HG03159 (cell line): ENCODE measurements around the gene TGIF2.
"Not testable (repeated sequence)": the region's sequence is repeated elsewhere in the genome, so short reads cannot be mapped to it uniquely, and the experiment has no call there.

ENCODE experiments used
- ATAC-seq: cut with Tn5 transposase; IDR thresholded peaks from one replicate; pipeline ENCODE4 v1.9.1; 2021; ENCODE audit warnings: mild to moderate bottlenecking, moderate library complexity; ENCODE audit not compliant: unreplicated experiment

Gene TGIF2

GRCh38 chr20:36576081-36576445 is 2.7 kb downstream of the TGIF2 start:
- no peak for ATAC-seq

- no peak for ATAC-seq
These were observed 5.1 kb downstream of the TGIF2 start for GRCh38 chr20:36578356-36579041.

- no peak for ATAC-seq
These were observed 6.7 kb downstream of the TGIF2 start for GRCh38 chr20:36579996-36580545.

- no peak for ATAC-seq
These were observed 8.9 kb downstream of the TGIF2 start for GRCh38 chr20:36582322-36582721.

- ATAC-seq: no peak
These were observed 9.4 kb downstream of the TGIF2 start for GRCh38 chr20:36582821-36583220.

GRCh38 chr20:36584018-36584481 is 10.7 kb downstream of the TGIF2 start:
- no peak for ATAC-seq

GRCh38 chr20:36585410-36586125 is 12.2 kb downstream of the TGIF2 start:
- no peak for ATAC-seq

GRCh38 chr20:36587388-36588070 is 14.1 kb downstream of the TGIF2 start:
- ATAC-seq: no peak

GRCh38 chr20:36591281-36591680 is 17.9 kb downstream of the TGIF2 start:
- ATAC-seq: no peak

GRCh38 chr20:36591854-36592641 is 18.7 kb downstream of the TGIF2 start:
- ATAC-seq: no peak

GRCh38 chr20:36593347-36593929 is 20.0 kb downstream of the TGIF2 start:
- no peak for ATAC-seq

- ATAC-seq: no peak
These were observed 26.5 kb downstream of the TGIF2 start for GRCh38 chr20:36599912-36600345.

- ATAC-seq: no peak
These were observed 28.1 kb downstream of the TGIF2 start for GRCh38 chr20:36601540-36601939.

GRCh38 chr20:36604952-36605398 is 31.6 kb downstream of the TGIF2 start:
- peak; percentile 38 for ATAC-seq

GRCh38 chr20:36605399-36606157 is 32.2 kb downstream of the TGIF2 start, which contains the start of gene RAB5IF:
Gene RAB5IF, plus strand, starts transcription at chr20:36605779. Its CDS starts 173 bp downstream, at chr20:36605952.
- ATAC-seq: peak; percentile 79

- ATAC-seq: no peak
These were observed 33.0 kb downstream of the TGIF2 start for GRCh38 chr20:36606158-36607066.

GRCh38 chr20:36607586-36608387 is 34.4 kb downstream of the TGIF2 start:
- ATAC-seq: no peak

- not testable (repeated sequence) for ATAC-seq
These were observed 35.0 kb downstream of the TGIF2 start for GRCh38 chr20:36608388-36608728.
